Measurements from ENCODE around the gene ETHE1. TPM values are rescaled to one million over a fixed set of nuclear protein-coding genes. Genes with fewer than 3 reads are reported as not detected.
A peak's percentile ranks its signal among the peaks of the same experiment; 100 is the strongest.

The ETHE1 gene
- total RNA-seq, 2 experiments from 2014 or later, result 104 to 112 TPM

DNA sequence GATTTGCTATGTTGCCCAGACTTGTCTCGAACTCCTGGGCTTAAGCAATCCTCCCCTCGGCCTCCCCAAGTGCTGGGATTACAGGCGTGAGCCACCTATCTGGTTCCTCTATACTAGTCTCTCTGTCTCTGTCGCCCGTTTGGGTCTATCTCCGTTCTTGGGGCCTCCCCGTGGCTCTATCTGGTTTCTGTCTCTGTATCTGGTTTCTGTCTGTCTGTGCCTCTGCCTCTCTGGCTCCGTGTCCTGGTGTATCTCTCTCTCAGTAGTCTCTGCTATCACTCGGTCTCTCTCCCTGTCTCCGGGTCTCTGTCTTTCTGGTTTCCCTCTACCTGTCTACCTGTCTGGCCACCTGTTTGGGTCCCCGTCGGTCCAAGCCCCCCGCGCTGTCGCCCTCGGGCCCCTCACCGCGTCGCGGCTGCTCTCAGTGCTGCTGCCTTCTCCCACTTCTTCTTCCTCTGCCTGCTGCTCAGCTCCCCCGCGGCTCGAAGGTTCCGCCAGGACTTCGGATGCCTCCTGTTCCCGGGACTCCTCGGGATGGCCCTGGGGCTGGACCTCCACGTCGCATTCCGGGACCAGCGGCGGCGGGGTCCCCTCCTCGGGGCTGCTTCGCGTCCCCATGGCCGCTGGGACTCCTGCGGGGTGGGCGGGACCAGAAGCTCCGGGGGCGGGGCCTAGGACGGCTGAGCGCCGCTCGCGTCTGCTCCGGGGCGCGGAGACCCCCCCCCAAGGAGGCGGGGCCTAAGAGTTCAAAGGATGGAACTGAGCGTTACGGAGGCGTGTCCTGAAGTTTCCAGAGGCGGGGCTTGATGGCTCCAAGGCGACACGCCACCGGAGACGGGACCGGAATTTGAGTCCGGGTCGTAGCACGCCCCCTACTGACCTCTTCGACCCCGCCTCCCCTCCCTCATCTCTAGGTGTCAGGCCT lies 23.2 kb downstream of the ETHE1 start:
- ChIA-PET POLR2A (interaction anchor here (0.8 to 1.6 kb wide), 13 partner anchors 8 to 92 kb away, joined by 3 to 8 read pairs (median 4); partner anchors contain the start of genes IRGQ and LYPD3), CTCF (interaction anchor here (0.7 to 4.3 kb wide), 14 partner anchors 12 to 241 kb away, joined by 3 to 47 read pairs (median 5); partner anchors contain the start of genes IRGQ and ZNF575)
- intact Hi-C loops (cut with micrococcal nuclease), result loop anchor here (1.0 to 2.0 kb wide), 3 partner anchors 23 to 56 kb away; partner anchors contain the start of gene ETHE1
- Mint-ChIP-seq H3K27me3 (no peaks in the 10 kb centered on the region), H3K36me3 (peaks cover 7% of the 10 kb centered on the region), H3K27ac (peak overlapping the region; percentile 95), H3K4me1 (ENCODE audit: low read depth) (peaks cover 23% of the 10 kb centered on the region), H3K4me3 (peak overlapping the region; percentile 94), H3K9me3 (no peaks in the 10 kb centered on the region)
- peak; percentile 99 for DNase-seq

DNA sequence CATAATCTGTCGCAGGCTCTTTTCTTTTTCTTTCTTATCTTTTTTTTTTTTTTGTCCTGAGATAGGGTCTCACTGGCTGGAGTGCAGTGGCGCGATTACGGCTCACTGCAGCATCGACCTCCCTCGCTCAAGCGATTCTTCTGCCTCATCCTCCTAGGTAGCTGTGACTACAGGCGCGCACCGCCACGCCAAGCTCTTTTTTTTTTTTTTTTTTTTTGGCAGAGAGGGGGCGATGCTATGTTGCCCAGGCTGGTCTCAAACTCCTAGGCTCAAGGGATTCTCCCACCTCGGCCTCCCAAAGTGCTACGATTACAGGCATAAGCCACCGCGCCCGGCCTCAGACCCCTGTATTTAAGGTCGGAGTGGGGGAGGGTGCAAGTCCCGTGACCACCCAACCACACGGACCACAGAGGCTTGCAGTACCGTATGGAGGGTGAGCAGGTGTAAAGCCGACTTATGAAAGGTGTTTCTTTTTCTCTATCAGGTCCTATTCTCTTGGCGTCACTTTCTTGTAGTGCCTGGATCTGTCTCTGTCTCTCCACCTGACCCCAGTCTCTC lies 24.5 kb downstream of the ETHE1 start:
- H3K9me3 Mint-ChIP-seq, result no peaks in the 10 kb centered on the region

DNA sequence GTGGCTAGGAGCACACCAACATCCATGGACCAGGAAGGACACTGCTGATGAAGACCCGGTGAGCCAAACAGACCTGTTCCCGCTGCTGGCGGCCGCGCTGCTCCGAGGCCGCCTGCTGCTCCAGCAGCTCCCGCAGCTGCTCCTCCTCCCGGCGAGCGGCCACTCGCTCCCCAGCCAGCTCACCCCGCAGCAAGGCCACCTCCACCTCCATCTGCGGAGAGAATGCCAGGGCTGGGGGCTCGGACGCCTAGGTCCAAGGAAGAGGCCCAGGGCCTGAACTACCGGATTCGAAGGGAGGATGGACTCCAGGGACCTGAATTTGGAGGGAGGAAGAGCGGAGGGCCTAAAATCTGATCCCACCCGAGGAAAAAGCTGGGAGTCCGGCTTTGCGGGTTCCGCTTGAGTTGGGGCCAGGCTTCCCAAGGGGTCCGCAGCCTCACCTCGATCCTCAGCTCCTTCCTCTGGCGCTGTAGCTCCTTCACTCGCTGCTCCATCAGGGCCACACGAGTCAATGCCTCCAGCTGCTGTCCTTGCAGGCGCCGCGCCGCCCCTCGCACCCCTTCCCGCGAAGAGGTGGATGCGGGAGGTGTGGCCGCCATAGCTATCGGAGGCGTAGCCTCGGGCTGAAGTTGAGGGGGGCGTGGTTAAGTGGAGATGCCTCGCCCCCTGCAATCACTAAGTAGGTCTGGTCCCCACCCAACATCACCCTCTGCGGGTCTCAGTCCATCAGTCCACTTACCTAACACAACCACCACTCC lies 25.2 kb downstream of the ETHE1 start:
- ChIA-PET CTCF (interaction anchor here (0.7 to 1.1 kb wide), 2 partner anchors 55 to 69 kb away, joined by 3 to 8 read pairs; no protein-coding TSS in a partner anchor), POLR2A (no interaction called here)
- Mint-ChIP-seq H3K27ac (no peak overlapping the region), H3K36me3 (peaks cover 3% of the 10 kb centered on the region), H3K9me3 (no peaks in the 10 kb centered on the region), H3K27me3 (no peaks in the 10 kb centered on the region), H3K4me3 (no peak overlapping the region), H3K4me1 (ENCODE audit: low read depth) (peaks cover 23% of the 10 kb centered on the region)
- DNase-seq, result no peak
- intact Hi-C loops (cut with micrococcal nuclease), result no loop called here

More for the DNA sequence above, 24.5 kb downstream of the ETHE1 start:
- peaks cover 23% of the 10 kb centered on the region for H3K4me1 Mint-ChIP-seq (ENCODE audit: low read depth)
- ChIA-PET CTCF (interaction anchor here (0.7 to 4.3 kb wide), 3 partner anchors 55 to 70 kb away, joined by 3 to 47 read pairs (median 8); no protein-coding TSS in a partner anchor), POLR2A (no interaction called here)
- H3K27ac Mint-ChIP-seq, result no peak overlapping the region
- DNase-seq, result no peak
- H3K36me3 Mint-ChIP-seq, result peaks cover 1% of the 10 kb centered on the region
- intact Hi-C loops (cut with micrococcal nuclease), result no loop called here
- peak overlapping the region; percentile 94 for H3K4me3 Mint-ChIP-seq
- no peaks in the 10 kb centered on the region for H3K27me3 Mint-ChIP-seq

DNA sequence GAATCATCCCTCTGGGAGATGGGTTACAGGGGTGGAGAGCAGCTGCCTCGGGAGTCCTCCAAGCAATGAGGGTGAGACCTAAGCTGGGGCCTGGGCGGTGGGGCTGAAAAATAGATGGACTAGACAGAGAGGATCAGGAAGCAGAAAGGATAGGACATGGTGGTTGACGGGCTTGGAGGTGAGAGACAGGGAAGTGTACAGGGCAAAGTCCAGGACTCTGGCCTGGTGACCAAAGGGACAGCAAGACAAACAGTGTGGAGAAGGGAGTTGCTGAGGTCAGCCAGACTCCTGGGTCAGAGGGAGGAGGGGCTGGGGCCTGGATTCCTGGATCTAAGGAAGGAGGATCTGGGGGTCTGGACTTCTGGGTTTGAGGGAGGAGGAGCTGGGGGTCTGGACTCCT lies 28.0 kb downstream of the ETHE1 start:
- ChIA-PET CTCF (interaction anchor here (2.4 kb wide), 1 partner anchor 52 kb away, joined by 9 read pairs; no protein-coding TSS in a partner anchor), POLR2A (no interaction called here)
- Mint-ChIP-seq H3K9me3 (no peaks in the 10 kb centered on the region), H3K27me3 (no peaks in the 10 kb centered on the region), H3K27ac (no peak overlapping the region), H3K4me1 (ENCODE audit: low read depth) (peaks cover 17% of the 10 kb centered on the region), H3K36me3 (peaks cover 13% of the 10 kb centered on the region), H3K4me3 (no peak overlapping the region)
- DNase-seq, result no peak
- intact Hi-C loops (cut with micrococcal nuclease), result no loop called here

DNA sequence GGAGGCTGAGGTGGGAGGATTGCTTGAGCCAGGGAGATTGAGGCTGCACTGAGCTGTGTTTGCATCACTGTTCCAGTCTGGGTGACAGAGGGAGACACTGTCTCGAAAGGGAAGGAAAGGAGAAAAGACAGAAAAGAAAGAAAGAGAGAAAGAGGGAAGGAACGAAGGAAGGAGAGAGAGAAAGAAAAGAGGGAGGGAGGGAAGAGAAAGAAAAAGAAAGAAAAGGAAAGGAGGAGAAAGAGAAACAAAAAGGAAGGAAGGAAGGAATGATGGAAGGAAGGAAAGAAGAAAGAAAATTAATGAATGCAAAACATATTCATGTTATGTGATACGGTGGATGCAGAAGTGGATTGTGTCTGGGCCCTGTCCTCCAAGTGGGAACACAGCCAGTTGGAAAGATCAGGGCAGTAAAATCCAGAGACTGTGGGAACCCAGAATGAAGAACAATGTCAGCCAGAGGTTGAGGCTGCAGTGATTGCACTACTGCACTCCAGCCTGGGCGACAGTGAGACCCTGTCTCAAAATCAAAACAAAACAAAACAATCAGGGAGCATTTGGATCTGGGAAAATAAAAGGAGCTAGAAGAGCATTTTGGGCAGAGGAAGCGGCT lies 28.7 kb downstream of the ETHE1 start:
- Mint-ChIP-seq H3K4me1 (ENCODE audit: low read depth) (peaks cover 13% of the 10 kb centered on the region), H3K27ac (no peak overlapping the region), H3K36me3 (peaks cover 13% of the 10 kb centered on the region), H3K4me3 (no peak overlapping the region), H3K27me3 (no peaks in the 10 kb centered on the region), H3K9me3 (no peaks in the 10 kb centered on the region)
- ChIA-PET POLR2A (no interaction called here), CTCF (interaction anchor here (1.0 to 2.4 kb wide), 2 partner anchors 35 to 51 kb away, joined by 4 to 9 read pairs; no protein-coding TSS in a partner anchor)
- intact Hi-C loops (cut with micrococcal nuclease), result no loop called here
- DNase-seq, result no peak

DNA sequence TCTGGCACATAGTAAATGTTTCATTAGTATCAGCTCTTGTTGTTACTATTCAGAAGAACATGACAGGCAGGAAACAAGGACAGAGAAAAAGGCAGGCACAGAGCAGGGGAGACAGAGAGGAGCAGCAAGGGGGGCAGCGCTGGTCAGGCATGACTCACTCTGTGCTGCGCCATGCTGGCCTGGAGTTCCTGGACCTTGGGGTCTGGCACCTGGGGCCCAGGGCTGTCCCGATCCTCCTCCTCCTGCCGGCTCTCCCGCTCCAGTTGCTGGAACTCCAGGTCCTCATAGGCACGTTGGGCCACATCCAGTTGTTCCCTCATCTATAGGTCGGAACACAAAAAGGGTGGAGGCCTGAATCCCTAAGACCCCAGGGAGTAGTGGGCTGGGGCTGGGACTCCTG lies 30.0 kb downstream of the ETHE1 start:
- H3K9me3 Mint-ChIP-seq, result no peaks in the 10 kb centered on the region
- no peak overlapping the region for H3K27ac Mint-ChIP-seq
- peaks cover 13% of the 10 kb centered on the region for H3K36me3 Mint-ChIP-seq
- ChIA-PET CTCF (interaction anchor here (0.6 kb wide), 2 partner anchors 46 to 50 kb away, joined by 3 read pairs; no protein-coding TSS in a partner anchor), POLR2A (no interaction called here)
- no peak for DNase-seq
- peaks cover 2% of the 10 kb centered on the region for H3K4me1 Mint-ChIP-seq (ENCODE audit: low read depth)
- intact Hi-C loops (cut with micrococcal nuclease), result no loop called here
- no peaks in the 10 kb centered on the region for H3K27me3 Mint-ChIP-seq
- H3K4me3 Mint-ChIP-seq, result no peak overlapping the region

DNA sequence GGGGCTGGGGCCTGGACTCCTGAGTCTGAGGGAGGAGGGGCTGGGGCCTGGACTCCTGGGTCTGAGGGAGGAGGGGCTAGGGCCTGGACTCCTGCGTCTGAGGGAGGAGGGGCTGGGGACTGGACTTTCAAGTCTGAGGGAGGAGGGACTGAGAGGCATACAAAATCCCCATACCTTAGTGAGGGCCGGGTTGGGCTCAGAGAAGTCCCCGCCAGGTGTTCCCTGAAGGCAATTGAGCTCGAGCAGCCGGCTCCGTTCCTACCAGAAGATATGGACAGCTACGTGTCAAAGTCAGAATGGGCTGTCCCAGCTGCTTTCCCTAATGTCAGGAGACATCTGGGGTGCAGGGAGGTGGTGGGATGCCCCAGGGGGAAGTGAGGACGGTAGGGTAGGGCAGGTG lies 31.9 kb downstream of the ETHE1 start:
- no peaks in the 10 kb centered on the region for H3K27me3 Mint-ChIP-seq
- DNase-seq, result no peak
- H3K4me3 Mint-ChIP-seq, result no peak overlapping the region
- ChIA-PET CTCF (interaction anchor here (1.5 kb wide), 1 partner anchor 24 kb away, joined by 4 read pairs; no protein-coding TSS in a partner anchor), POLR2A (interaction anchor here (0.7 to 0.8 kb wide), 2 partner anchors 9 to 31 kb away, joined by 3 read pairs; partner anchors contain the start of gene PHLDB3)
- peaks cover 12% of the 10 kb centered on the region for H3K36me3 Mint-ChIP-seq
- H3K9me3 Mint-ChIP-seq, result no peaks in the 10 kb centered on the region
- no peaks in the 10 kb centered on the region for H3K4me1 Mint-ChIP-seq (ENCODE audit: low read depth)
- H3K27ac Mint-ChIP-seq, result no peak overlapping the region
- intact Hi-C loops (cut with micrococcal nuclease), result no loop called here

DNA sequence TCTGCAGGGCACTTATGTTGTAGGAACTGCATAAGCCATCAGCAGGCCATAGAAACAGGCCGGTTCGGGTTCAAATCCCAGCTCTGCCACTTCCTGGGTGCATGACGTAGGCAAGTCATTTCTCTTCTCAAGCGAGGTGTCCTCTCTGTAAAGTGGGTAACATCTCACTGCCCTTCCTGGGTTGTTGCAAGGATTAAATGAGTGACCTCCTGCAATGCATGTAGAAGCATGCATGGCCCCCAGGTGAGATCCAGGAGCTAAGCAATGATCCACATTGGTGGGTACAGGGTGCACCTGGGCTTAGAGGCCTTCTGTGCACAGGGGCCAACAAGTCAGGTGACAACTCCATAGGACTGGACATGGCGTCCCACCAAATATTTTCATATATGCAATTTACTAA lies 36.2 kb downstream of the ETHE1 start:
- peaks cover 3% of the 10 kb centered on the region for H3K4me1 Mint-ChIP-seq (ENCODE audit: low read depth)
- no peaks in the 10 kb centered on the region for H3K27me3 Mint-ChIP-seq
- DNase-seq, result no peak
- H3K4me3 Mint-ChIP-seq, result no peak overlapping the region
- ChIA-PET POLR2A (interaction anchor here (1.0 kb wide), 1 partner anchor 10 kb away, joined by 3 read pairs; no protein-coding TSS in a partner anchor), CTCF (interaction anchor here (1.2 to 1.4 kb wide), 2 partner anchors 29 to 44 kb away, joined by 3 read pairs; no protein-coding TSS in a partner anchor)
- peaks cover 4% of the 10 kb centered on the region for H3K36me3 Mint-ChIP-seq
- H3K9me3 Mint-ChIP-seq, result no peaks in the 10 kb centered on the region
- H3K27ac Mint-ChIP-seq, result no peak overlapping the region
- intact Hi-C loops (cut with micrococcal nuclease), result no loop called here

DNA sequence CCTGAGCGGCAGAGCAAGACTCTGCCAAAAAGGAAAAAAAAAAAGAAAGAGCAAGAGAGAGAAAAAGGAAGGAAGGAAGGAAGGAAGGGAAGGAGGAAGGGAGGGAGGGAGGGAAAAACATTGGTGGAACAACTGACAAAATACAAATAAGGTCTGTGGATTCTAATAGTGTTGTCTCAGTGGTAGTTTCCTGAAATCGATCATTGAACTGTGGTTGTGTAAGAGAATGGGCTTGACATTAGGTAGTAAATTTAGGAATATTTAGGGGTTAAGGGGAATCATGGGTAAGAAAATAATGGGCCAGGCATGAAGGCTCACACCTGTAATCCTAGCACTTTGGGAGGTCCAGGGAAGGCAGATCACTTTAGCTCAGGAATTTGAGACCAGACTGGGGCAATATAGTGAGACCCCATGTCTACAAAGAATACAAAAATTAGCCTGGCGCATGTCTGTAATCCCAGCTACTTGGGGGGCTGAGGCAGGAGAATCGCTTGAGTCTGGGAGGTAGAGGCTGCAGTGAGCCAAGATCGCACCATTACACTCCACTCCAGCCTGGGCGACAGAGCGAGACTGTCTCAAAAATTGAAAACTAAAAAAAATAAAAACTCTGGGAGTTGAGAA lies 36.9 kb downstream of the ETHE1 start:
- H3K27ac Mint-ChIP-seq, result no peak overlapping the region
- no peak overlapping the region for H3K4me3 Mint-ChIP-seq
- H3K9me3 Mint-ChIP-seq, result no peaks in the 10 kb centered on the region
- intact Hi-C loops (cut with micrococcal nuclease), result no loop called here
- peaks cover 3% of the 10 kb centered on the region for H3K4me1 Mint-ChIP-seq (ENCODE audit: low read depth)
- H3K36me3 Mint-ChIP-seq, result peaks cover 3% of the 10 kb centered on the region
- no peak for DNase-seq
- ChIA-PET CTCF (interaction anchor here (1.2 to 1.4 kb wide), 2 partner anchors 30 to 43 kb away, joined by 3 read pairs; no protein-coding TSS in a partner anchor), POLR2A (interaction anchor here (1.0 kb wide), 1 partner anchor 10 kb away, joined by 3 read pairs; no protein-coding TSS in a partner anchor)
- no peaks in the 10 kb centered on the region for H3K27me3 Mint-ChIP-seq

DNA sequence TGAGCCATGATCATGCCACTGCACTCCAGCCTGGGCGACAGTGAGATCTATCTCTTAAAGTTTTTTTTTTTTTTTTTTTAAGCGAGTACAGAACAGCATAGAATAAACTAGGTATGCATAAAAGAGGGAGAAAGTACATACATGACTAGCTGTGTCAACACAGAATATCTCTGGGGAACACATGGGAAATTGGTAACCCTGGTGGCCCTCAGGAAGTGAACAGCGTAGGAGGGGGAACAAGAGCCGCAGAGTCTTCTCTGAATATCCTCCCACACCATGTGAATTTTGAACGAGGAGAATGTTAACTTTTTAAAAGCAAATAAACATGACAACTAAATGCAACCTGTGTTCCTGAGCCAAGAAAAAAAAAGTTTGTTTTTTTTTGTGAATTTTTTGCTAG lies 37.7 kb downstream of the ETHE1 start:
- Mint-ChIP-seq H3K27me3 (no peaks in the 10 kb centered on the region), H3K4me3 (no peak overlapping the region), H3K27ac (no peak overlapping the region), H3K36me3 (no peaks in the 10 kb centered on the region), H3K9me3 (no peaks in the 10 kb centered on the region), H3K4me1 (ENCODE audit: low read depth) (peaks cover 3% of the 10 kb centered on the region)
- POLR2A ChIA-PET, result no interaction called here
- CTCF ChIA-PET, result no interaction called here
- DNase-seq, result no peak
- intact Hi-C loops (cut with micrococcal nuclease), result no loop called here

DNA sequence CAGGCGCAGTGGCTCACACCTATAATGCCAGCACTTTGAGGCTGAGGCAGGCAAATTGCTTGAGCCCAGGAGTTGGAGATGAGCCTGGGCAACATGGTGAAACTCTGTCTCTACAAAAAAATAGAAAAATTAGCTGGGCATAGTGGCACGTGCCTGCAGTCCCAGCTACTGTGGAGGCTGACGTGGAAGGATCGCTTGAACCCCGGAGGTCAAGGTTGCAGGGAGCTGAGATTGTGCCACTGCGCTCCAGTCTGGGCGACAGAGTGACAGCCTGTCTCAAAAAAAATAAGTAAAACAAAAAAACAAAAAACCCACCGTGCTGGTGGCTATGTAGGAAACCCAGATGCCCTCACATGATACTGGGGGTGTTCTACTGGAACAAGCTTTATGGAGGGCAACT lies 38.8 kb downstream of the ETHE1 start:
- Mint-ChIP-seq H3K36me3 (no peaks in the 10 kb centered on the region), H3K4me1 (ENCODE audit: low read depth) (peaks cover 3% of the 10 kb centered on the region), H3K27me3 (no peaks in the 10 kb centered on the region), H3K4me3 (no peak overlapping the region), H3K9me3 (no peaks in the 10 kb centered on the region), H3K27ac (no peak overlapping the region)
- no peak for DNase-seq
- ChIA-PET POLR2A (no interaction called here), CTCF (no interaction called here)
- intact Hi-C loops (cut with micrococcal nuclease), result no loop called here
